RKO (cell line): ENCODE measurements around the gene KLF2.
A peak's percentile ranks its signal among the peaks of the same experiment; 100 is the strongest.

Experiments used
- DNase-seq: peaks from one replicate; pipeline ENCODE4 v3.0.0-alpha.2; 2016; ENCODE audit warnings: low spot score

KLF2 gene

DNA sequence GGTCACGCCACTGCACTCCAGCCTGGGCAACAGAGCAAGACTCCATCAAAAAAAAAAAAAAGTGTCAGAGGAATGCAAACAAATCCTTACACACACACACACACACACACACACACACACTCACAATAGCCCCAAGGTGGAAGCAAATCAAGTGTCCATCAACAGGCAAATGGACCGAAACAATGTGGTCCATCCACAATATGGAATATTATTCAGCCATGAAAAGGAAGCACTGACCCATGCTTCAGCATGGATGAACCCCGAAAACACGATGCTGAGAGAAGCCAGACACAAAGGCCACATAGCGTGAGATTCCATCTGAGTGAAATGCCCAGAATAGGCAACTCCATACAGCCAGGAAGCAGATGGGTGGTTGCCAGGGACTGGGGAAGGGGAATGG, 16.5 kb upstream of the KLF2 start:
- no peak for DNase-seq

DNA sequence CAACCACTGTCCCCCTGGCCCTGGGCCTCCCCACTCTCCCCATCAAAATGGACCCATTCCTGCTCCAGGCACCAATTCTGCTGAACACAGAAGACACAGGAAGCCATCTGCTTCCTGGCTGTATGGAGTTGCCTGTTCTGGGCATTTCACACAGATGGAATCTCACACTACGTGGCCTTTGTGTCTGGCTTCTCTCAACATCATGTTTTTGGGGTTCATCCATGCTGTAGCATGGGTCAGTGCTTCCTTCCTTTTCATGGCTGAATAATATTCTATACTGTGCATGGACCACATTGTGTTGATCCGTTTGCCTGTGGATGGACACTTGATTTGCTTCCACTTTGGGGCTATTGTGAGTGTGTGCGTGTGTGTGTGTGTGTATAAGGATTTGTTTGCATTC, 15.0 kb upstream of the KLF2 start:
- DNase-seq, result no peak

DNA sequence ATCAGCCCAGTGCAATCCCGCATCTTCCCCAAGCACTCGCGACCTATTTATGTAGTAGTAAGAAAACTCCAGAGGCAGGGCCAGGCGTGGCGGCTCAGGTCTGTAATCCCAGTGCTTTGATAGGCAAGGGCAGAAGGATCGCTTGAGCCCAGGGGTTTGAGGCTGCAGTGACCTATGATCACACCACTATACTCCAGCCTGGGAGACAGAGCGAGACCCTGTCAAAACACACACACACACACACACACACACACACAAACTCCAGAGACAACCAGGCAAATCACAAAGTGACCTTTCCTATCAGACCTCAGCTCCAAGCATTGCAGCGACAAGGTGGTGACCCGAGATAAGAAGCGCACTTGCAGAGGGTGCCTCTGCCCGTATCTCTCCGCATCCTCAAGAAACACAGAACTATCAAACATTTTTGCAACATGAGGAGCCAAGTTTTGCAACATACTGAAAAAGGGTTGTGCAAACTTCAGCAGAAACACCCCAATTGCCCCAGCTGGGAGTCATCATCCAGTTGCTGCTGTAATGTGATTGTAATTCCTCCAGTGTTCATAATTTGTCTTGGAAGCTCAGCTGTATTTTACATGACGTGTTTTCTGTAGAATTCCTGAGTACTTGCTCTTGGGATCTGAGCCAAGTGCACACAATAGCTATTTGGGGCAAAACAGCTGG, 8.7 kb upstream of the KLF2 start:
- DNase-seq, result peak; percentile 61

DNA sequence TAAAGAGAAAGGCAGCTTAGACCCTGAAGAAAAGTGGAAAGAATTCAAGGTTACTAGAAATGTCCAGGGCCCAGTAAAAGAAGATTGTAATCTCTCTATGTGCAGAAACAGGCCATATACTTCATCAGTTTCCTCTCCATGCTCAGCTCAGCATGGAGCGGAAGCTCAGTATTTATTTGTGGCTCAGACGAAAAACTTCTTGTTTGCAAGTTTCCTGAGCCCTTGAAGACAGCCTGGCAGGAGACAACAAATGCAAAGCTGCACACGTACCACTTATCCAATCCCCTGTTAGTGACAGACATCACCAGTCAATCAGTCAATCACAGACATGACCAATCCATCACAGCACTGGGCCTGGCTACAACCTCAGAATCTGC, 8.1 kb upstream of the KLF2 start:
- DNase-seq, result no peak

DNA sequence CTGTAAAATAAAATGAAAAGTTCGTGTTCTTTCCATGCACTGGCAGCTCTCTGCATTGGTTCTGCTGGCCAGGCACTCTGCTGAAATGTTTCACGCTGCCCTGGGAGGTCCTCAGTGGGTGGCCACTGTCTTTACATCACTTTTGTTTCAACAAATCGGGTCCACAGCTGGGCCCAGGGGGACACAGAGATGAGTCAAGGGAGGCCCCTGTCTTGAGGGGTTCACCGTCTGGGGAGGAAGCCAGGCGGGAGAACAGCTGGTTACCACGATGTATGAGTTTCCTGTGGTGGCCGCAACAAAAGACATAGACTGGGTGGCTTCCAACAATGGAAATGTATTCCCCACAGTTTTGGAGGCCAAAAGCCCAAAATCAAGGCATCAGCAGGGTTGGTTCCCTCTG, 5.1 kb upstream of the KLF2 start:
- DNase-seq, result no peak

GRCh38 chr19:16320987-16321386, 3.6 kb upstream of the KLF2 start:
- no peak for DNase-seq

- peak; percentile 46 for DNase-seq
Measured at GRCh38 chr19:16325161-16325527, 518 bp downstream of the KLF2 start.

- no peak for DNase-seq
Measured at GRCh38 chr19:16325641-16326400, 1.2 kb downstream of the KLF2 start.

- DNase-seq, result no peak
Measured at GRCh38 chr19:16326401-16327168, 2.0 kb downstream of the KLF2 start.

- DNase-seq, result no peak
Measured at GRCh38 chr19:16327169-16327475, 2.5 kb downstream of the KLF2 start.

GRCh38 chr19:16327501-16327900, 2.9 kb downstream of the KLF2 start:
- DNase-seq, result no peak

DNA sequence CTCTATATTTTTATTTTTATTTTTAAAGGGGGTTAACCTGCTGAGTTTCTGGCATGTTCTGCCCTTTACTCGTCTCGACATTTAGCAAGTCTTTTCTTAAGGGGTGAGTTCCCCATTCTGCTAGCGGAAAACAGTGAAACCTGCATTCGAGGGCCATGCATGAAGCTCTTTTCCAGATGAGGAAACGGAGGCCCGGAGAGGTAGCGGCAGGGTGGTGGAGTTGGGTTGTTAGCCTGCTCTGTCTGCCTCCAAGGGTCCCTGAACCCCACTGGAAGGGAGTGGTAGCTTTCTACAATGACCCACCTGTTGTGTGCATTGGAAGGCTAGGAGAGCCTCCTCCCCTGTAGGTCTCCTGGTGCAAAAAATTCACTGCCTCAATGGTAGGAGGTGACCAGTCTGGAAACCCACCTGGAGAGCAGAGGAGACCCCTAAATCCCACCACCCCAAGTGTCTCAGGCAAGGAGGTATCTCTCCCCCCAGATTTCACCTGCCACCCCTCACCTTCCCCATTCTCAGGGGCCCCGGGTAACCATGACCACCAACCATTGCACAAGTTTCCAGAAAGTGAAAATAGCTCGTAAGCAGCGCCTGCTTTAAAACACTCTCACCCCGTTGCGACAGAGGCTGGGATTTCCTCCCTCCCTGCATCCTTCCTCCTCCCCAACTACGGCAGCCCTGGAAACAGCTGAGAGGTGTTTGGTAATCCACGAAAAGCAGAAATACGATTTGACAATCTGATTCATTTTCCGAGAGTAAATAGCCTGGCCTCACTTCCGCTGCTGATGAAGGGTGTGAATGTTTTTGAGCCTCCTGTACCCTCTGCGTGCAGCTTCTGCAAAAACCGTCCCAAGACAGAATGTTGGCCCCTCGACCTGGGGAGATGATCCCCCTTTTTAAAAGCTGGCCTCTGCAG, 3.5 kb downstream of the KLF2 start:
- peak; percentile 75 for DNase-seq

DNA sequence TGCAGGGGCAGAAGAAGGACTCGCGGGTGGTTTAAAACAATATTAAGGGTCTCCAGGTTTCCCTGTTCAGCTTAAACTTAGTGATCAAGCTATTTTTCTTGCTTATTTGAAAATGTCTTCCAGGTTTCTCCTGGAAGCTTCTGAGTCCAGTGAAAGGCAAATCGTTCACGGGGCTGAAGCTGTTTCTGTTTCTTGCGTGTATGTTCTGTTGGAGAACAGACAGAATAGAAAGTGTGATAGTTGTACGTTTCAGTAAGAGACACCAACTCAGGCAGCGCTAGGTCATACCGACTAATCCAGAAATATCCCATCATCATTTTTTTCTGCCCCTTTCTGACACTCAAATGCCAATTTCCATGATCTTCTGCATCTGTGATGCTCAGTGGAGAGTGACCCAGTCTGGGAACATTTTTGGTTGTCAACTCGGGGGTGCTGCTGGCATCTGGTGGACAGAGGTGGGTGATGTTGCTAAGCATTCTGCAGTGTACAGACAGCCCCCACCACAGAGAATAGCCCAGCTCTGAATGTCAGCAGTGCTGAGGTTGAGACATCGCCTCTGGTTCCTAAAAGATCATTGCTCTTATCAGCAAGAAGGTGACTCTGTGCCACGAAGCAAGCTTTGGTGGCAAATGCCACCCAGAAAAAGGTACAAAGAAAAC, 4.3 kb downstream of the KLF2 start:
- DNase-seq, result peak; percentile 54

- peak; percentile 97 for DNase-seq
Measured at GRCh38 chr19:16330368-16330801, 5.8 kb downstream of the KLF2 start.

DNA sequence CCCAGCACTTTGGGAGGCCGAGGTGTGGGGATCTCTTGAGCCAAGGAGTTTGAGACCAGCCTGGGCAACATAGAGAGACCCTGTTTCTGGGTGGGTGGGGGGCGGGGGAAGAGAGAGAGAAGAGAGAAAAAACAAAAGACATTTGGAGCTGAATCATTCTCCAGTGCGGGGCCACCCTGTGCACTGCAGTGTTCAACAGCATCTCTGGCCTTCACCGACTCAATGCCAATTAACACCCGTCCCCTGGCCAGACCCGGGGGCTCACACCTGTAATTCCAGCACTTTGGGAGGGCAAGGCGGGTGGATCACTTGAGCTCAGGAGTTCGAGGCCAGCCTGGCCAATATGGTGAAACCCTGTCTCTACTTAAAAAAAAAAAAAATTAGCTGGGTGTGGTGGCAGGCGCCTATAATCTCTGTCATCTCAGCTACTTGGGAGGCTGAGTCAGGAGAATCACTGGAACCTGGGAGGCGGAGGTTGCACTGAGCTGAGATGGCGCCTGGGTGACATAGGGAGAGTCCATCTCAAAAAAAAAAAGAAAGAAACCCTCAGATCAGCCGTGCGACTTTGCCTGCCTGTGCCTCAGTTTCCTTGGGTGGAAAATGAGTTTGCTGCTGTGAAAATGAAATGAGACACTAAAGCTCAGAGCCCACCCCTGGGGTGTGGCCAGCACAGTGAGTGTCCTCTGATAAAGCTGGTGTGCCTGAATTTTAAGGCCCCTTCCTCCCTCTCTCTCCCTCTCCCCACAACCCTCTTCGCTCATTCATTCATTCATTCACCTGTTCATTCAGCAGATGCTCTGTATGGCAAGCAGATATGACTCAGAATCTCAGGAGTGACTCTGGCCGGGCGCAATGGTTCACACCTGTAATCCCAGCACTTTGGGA, 6.4 kb downstream of the KLF2 start:
- no peak for DNase-seq

- no peak for DNase-seq
Measured at GRCh38 chr19:16333001-16333586, 8.5 kb downstream of the KLF2 start.

GRCh38 chr19:16334411-16334810, 9.8 kb downstream of the KLF2 start:
- peak; percentile 54 for DNase-seq

- no peak for DNase-seq
Measured at GRCh38 chr19:16335226-16335625, 10.6 kb downstream of the KLF2 start.

- DNase-seq, result no peak
Measured at GRCh38 chr19:16336571-16336970, 11.9 kb downstream of the KLF2 start.

DNA sequence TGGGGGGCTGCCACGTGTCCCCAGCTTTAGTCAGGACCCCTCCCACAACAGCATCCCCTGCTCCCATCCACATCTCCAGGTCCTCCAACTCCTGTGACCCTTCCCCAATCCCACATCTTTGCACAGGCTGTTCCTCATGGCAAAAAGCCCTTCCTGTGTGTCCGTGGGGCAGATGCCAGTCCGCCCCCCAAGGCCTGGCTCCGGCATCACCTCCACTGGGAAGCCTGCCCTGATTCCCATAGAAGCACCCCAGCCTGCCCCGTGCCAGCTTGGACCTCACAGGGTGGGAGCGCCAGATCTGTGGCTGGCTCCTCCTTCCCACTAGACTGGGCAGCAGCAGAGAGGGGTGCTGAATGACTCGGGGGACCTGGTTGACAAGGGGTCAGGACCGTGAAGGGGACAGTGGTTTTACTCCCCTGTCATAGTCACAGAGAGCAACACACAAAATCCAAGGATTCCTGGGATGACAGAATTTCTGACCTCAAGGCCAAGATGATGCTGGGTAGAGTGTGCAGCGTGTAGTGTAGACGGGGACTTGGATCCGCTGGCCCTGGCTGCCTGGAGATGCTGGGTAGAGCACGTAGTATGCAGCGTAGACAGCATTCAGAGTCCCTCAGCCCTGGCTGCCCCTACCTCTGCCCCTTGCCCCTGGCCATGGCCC, 13.3 kb downstream of the KLF2 start:
- no peak for DNase-seq
